ENCODE results near the gene POLR2I. TPM values are rescaled to one million over a fixed set of nuclear protein-coding genes. Genes with fewer than 3 reads are reported as not detected.

The POLR2I gene
- 145 and 146 TPM in 2 replicates for total RNA-seq (2021)
- long read RNA-seq, transcript POLR2I-201 (6 exons, 913 nt): major isoform, 50 of 61 reads
- long read RNA-seq, partial matches to known transcripts: 5 of 61 reads
- long read RNA-seq, other reads (novel, unspliced or antisense): 3 of 61 reads

DNA sequence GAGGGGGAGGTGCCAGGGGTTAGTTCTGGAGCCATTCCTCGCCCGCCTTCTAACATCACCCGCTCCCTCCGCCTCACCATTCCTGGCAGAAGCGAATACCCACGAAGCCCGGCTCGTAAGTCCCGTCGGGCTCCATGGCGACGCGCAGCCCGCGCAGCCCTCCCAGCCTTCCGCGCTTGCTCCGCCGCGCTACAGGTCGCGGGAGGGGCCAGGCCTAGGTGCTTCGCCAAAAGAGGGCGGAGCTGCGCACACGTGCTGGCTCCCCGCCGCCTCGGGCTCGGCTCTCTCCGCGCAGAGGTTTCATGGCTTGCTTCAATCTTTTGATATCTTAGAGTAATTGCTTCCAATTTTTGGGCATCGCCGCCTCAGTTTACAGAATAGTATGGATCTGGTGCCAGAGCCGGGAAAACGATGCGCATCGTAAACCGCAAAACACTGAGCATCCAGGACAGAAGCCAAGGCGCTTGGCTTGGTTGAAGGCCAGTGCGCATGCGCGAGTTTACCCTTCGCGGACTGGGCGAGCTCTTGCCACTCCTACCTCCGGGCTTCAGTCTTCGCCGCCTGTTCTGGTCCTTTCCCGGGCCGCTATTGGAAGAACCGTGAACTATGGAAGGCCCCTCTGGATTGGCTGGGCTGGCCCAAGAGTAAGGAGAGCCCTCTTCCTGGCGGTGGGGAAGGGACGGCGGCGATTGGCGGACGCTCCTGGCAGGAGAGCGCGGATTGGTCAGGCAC is at the start of gene POLR2I:
TSS of gene POLR2I (minus strand) at position 155 of the 732 bp plus-strand sequence. CDS start at position 136, 19 bp downstream.
- no peaks in the 10 kb centered on the region for H3K9me3 ChIP-seq (ENCODE audit: control insufficient read depth, low read depth, low read length)
- H3K27ac Mint-ChIP-seq: peak within 1 kb of the TSS; percentile 96 to 100 (median 97)
- peak within 1 kb of the TSS; percentile 19 for H3K27ac ChIP-seq (ENCODE audit: insufficient read length, low read depth, low read length)
- H3K27me3 Mint-ChIP-seq (ENCODE audit: low read depth): peaks cover 3% of the 10 kb centered on the region; the same call in 1 of the 2 replicates
- no peak within 1 kb of the TSS for H2BK20ac ChIP-seq (ENCODE audit: low read depth, low read length, poor library complexity, severe bottlenecking)
- H2AFZ ChIP-seq (ENCODE audit: low read length): no peak within 1 kb of the TSS
- H2BK15ac ChIP-seq (ENCODE audit: low read depth, low read length): no peak within 1 kb of the TSS
- peak within 1 kb of the TSS; percentile 72 for H3K18ac ChIP-seq (ENCODE audit: insufficient read length, low read depth, low read length)
- H3K4me3 Mint-ChIP-seq: peak within 1 kb of the TSS; percentile 95 to 99
- H4K91ac ChIP-seq (ENCODE audit: insufficient read length, low read depth, low read length): no peak within 1 kb of the TSS
- TF ChIP-seq, protein P1, sequence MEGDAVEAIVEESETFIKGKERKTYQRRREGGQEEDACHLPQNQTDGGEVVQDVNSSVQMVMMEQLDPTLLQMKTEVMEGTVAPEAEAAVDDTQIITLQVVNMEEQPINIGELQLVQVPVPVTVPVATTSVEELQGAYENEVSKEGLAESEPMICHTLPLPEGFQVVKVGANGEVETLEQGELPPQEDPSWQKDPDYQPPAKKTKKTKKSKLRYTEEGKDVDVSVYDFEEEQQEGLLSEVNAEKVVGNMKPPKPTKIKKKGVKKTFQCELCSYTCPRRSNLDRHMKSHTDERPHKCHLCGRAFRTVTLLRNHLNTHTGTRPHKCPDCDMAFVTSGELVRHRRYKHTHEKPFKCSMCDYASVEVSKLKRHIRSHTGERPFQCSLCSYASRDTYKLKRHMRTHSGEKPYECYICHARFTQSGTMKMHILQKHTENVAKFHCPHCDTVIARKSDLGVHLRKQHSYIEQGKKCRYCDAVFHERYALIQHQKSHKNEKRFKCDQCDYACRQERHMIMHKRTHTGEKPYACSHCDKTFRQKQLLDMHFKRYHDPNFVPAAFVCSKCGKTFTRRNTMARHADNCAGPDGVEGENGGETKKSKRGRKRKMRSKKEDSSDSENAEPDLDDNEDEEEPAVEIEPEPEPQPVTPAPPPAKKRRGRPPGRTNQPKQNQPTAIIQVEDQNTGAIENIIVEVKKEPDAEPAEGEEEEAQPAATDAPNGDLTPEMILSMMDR (conservative IDR thresholded peaks at IDR 0.05): no peak
- peak within 1 kb of the TSS; percentile 93 for H3K4me2 ChIP-seq (ENCODE audit: insufficient read depth, insufficient read length, low read length)
- peak; percentile 100 for DNase-seq
- H3K4me1 ChIP-seq (ENCODE audit: insufficient read depth, low read length): peaks cover 2% of the 10 kb centered on the region; the same call in 1 of the 2 replicates
- H2BK5ac ChIP-seq (ENCODE audit: insufficient read length, low read length): no peak within 1 kb of the TSS
- no peak within 1 kb of the TSS for H3K56ac ChIP-seq (ENCODE audit: insufficient read length, low read depth, low read length)
- no peaks in the 10 kb centered on the region for H3K27me3 ChIP-seq (ENCODE audit: insufficient read depth, low read length)
- H3K79me1 ChIP-seq (ENCODE audit: insufficient read depth, low read depth, low read length, poor library complexity, severe bottlenecking): no peaks in the 10 kb centered on the region
- no peaks in the 10 kb centered on the region for H4K20me1 ChIP-seq (ENCODE audit: control insufficient read depth, insufficient read depth, insufficient read length)
- peaks cover 28 to 58% (median 56%) of the 10 kb centered on the region in 3 experiments; a peak in 6 of 7 replicates for H3K36me3 Mint-ChIP-seq (ENCODE audit: insufficient read depth in 1 of 3, low read depth in 3 of 3)
- no peaks in the 10 kb centered on the region; a peak in 1 of 5 replicates for H3K9me3 Mint-ChIP-seq
- H3K9ac ChIP-seq (ENCODE audit: extremely low read depth, insufficient read length, low read length): peak within 1 kb of the TSS; percentile 64
- no peak within 1 kb of the TSS for H3K23ac ChIP-seq (ENCODE audit: insufficient read length, low read depth, low read length)
- peaks cover 27 to 47% of the 10 kb centered on the region in 2 experiments for H3K4me1 Mint-ChIP-seq
- H3K23me2 ChIP-seq (ENCODE audit: insufficient read length, low read depth, low read length, poor library complexity, severe bottlenecking): peaks cover 14% of the 10 kb centered on the region
- H3T11ph ChIP-seq (ENCODE audit: low read length): no peak within 1 kb of the TSS
- H3K4ac ChIP-seq (ENCODE audit: low read depth, low read length): no peak within 1 kb of the TSS
- no peaks in the 10 kb centered on the region; the same call in 1 of the 2 replicates for H3K79me2 ChIP-seq (ENCODE audit: insufficient read depth, low read length)
- H4K8ac ChIP-seq (replicated peaks; ENCODE audit: insufficient read length, low read depth, low read length): no peak within 1 kb of the TSS
- H2BK12ac ChIP-seq (ENCODE audit: insufficient read length, low read depth, low read length): no peak within 1 kb of the TSS
- H2AK5ac ChIP-seq (ENCODE audit: insufficient read length, low read length): no peak within 1 kb of the TSS
- H3K14ac ChIP-seq (ENCODE audit: insufficient read depth, low read length): peak within 1 kb of the TSS; percentile 70
- H2BK120ac ChIP-seq (ENCODE audit: low read depth, low read length, poor library complexity, severe bottlenecking): no peak within 1 kb of the TSS
- no CpG with 5 or more reads among the region's 60 CpGs for WGBS (ENCODE audit: extremely low coverage, insufficient read length, low lambda C conversion rate)
- H4K5ac ChIP-seq (ENCODE audit: insufficient read length, low read depth, low read length): peak within 1 kb of the TSS; percentile 22

Data from H9 (cell line).